ENCODE data around the gene CHAF1A. TPM values are rescaled to one million over a fixed set of nuclear protein-coding genes. Genes with fewer than 3 reads are reported as not detected.

Gene CHAF1A
- total and polyA plus RNA-seq, 4 donors: 1.0 to 20.8 (median 2.5) TPM

DNA sequence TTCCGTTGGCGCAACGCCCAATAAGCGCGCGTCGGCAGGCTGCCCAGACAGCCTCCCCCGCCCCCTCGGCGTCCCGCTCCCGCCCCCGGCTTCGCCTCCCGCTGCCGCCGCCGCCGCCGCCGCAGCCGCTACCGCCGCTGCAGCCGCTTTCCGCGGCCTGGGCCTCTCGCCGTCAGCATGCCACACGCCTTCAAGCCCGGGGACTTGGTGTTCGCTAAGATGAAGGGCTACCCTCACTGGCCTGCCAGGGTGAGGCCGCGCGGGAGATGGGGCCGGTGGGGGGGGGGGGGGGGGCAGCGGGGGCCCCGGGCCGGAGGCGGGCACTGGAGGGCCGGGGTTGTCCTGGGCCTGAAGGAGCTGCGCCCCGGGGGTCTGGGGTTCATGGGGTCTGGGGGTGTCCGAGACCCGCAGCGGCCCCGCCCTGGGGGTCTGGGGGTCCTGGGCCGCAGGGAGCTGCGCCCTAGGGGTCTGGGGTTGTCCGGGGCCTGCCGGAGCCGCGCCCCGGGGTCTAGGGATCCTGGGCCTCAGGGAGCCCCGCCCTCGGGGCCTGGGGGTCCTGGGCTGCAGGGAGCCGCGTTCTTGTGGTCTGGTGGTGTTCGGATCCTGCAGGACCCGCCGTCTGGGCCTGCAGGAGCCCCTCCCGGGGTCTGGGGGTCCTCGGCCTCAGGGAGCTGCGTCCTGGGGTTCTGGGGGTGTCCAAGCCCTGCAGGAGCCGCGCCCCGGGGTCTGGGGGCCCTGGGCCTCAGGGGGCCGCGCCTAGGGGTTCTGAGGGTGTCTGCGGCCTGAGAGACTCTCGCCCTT lies 69.9 kb downstream of the CHAF1A start, which contains the start of gene HDGFL2:
TSS of gene HDGFL2 (plus strand) at position 124 of the 801 bp plus-strand sequence. CDS start at position 178, 54 bp downstream.
- Histone ChIP-seq H3K36me3 (ENCODE audit: control insufficient read depth in 4 of 4, insufficient read depth in 3 of 4, low read depth in 1 of 4, low read length in 3 of 4) (peaks cover 5 to 10% (median 5%) of the 10 kb centered on the region in 4 donors), H3K4me3 (ENCODE audit: low read depth in 1 of 3, low read length in 3 of 3) (peak within 1 kb of the TSS; percentile 69 to 96 (median 71)), H3K9me3 (ENCODE audit: control insufficient read depth in 4 of 4, low read length in 3 of 4) (no peaks in the 10 kb centered on the region), H3K4me1 (ENCODE audit: control insufficient read depth in 4 of 4, insufficient read depth in 4 of 4, low read length in 3 of 4) (peaks cover 4 to 19% (median 12%) of the 10 kb centered on the region in 4 donors), H3K9ac (ENCODE audit: low read depth in 1 of 2, low read length in 2 of 2) (peak within 1 kb of the TSS; percentile 59 to 88), H3K27me3 (ENCODE audit: control insufficient read depth in 4 of 4, insufficient read depth in 4 of 4, low read length in 3 of 4) (no peaks in the 10 kb centered on the region), H3K27ac (ENCODE audit: low read depth in 1 of 2, low read length in 2 of 2) (peak within 1 kb of the TSS; percentile 77 to 85)
- DNase-seq (ENCODE audit: low spot score): no peak
- under 1% methylated on average over 71 of the region's 71 CpGs for WGBS
- TF ChIP-seq EGR1 (IDR thresholded peaks at IDR 0.05; ENCODE audit: low read depth in 2 of 2) (peak in 1 of 2 donors; percentile 72), RXRA (IDR thresholded peaks at IDR 0.05) (peak in 1 of 2 donors; percentile 2), NR2F2 (IDR thresholded peaks at IDR 0.05) (no peak)

DNA sequence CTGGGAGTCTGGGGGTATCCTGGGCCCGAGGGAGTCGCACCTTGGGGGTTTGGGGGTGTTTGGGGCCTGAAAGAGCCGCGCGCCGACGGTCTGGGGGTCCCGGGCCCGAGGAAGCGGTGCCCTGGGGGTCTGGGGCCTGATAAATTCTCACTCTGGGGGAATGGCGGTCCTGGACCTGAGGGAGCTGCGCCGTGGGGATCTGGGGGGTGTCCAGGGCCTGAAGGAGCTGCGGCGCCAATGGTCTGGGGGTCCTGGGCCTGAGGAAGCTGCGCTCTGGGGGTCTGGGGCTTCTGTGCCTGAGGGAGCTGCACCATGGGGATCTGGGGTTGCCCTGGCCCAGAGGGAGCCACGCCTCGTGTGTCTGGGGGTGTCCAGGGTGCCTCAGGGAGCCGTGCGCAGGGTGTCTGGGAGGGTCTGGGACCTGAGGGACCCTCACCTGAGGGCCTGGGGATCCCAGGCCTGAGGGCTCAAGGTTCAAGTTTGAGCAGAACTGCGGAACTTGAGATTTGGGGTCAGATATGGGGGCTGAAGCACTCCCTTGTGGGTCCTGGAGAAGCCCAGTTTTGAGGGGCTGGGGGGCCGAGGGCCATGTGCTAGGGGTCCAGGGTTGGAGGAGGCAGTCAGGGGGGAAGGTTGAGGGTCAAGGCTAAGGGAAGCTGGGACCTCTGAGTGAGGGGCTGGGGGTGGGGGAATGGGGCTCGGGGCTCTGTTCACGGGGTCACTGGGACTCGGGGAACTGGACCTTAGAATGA lies 70.7 kb downstream of the CHAF1A start:
- Histone ChIP-seq H3K36me3 (ENCODE audit: control insufficient read depth in 4 of 4, insufficient read depth in 3 of 4, low read depth in 1 of 4, low read length in 3 of 4) (peaks cover 5 to 11% (median 5%) of the 10 kb centered on the region in 4 donors), H3K9ac (ENCODE audit: low read depth in 1 of 2, low read length in 2 of 2) (peak overlapping the region in 1 of 2 donors; percentile 88), H3K9me3 (ENCODE audit: control insufficient read depth in 4 of 4, low read length in 3 of 4) (no peaks in the 10 kb centered on the region), H3K27ac (ENCODE audit: low read depth in 1 of 2, low read length in 2 of 2) (no peak overlapping the region), H3K27me3 (ENCODE audit: control insufficient read depth in 4 of 4, insufficient read depth in 4 of 4, low read length in 3 of 4) (no peaks in the 10 kb centered on the region), H3K4me3 (ENCODE audit: low read depth in 1 of 3, low read length in 3 of 3) (peak overlapping the region in 2 of 3 donors; percentile 68 to 96), H3K4me1 (ENCODE audit: control insufficient read depth in 4 of 4, insufficient read depth in 4 of 4, low read length in 3 of 4) (peaks cover 4 to 19% (median 12%) of the 10 kb centered on the region in 4 donors)
- DNase-seq (ENCODE audit: low spot score): no peak
- 34% methylated on average over 25 of the region's 25 CpGs for WGBS
- TF ChIP-seq, protein P1, sequence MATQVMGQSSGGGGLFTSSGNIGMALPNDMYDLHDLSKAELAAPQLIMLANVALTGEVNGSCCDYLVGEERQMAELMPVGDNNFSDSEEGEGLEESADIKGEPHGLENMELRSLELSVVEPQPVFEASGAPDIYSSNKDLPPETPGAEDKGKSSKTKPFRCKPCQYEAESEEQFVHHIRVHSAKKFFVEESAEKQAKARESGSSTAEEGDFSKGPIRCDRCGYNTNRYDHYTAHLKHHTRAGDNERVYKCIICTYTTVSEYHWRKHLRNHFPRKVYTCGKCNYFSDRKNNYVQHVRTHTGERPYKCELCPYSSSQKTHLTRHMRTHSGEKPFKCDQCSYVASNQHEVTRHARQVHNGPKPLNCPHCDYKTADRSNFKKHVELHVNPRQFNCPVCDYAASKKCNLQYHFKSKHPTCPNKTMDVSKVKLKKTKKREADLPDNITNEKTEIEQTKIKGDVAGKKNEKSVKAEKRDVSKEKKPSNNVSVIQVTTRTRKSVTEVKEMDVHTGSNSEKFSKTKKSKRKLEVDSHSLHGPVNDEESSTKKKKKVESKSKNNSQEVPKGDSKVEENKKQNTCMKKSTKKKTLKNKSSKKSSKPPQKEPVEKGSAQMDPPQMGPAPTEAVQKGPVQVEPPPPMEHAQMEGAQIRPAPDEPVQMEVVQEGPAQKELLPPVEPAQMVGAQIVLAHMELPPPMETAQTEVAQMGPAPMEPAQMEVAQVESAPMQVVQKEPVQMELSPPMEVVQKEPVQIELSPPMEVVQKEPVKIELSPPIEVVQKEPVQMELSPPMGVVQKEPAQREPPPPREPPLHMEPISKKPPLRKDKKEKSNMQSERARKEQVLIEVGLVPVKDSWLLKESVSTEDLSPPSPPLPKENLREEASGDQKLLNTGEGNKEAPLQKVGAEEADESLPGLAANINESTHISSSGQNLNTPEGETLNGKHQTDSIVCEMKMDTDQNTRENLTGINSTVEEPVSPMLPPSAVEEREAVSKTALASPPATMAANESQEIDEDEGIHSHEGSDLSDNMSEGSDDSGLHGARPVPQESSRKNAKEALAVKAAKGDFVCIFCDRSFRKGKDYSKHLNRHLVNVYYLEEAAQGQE (IDR thresholded peaks at IDR 0.05): no peak
- TF ChIP-seq FOXA2 (IDR thresholded peaks at IDR 0.05) (no peak), NR2F2 (IDR thresholded peaks at IDR 0.05) (no peak), HNF4A (conservative IDR thresholded peaks at IDR 0.05) (no peak), RAD21 (IDR thresholded peaks at IDR 0.05) (no peak), HNF4G (IDR thresholded peaks at IDR 0.05) (no peak), FOXA1 (IDR thresholded peaks at IDR 0.05) (no peak), RXRA (IDR thresholded peaks at IDR 0.05) (no peak), GABPA (IDR thresholded peaks at IDR 0.05 in 1 of 2, conservative IDR thresholded peaks at IDR 0.05 in 1 of 2) (no peak), EGR1 (IDR thresholded peaks at IDR 0.05; ENCODE audit: low read depth in 2 of 2) (no peak), SP1 (IDR thresholded peaks at IDR 0.05) (no peak), JUND (IDR thresholded peaks at IDR 0.05) (no peak), TAF1 (conservative IDR thresholded peaks at IDR 0.05) (no peak)
- TF ChIP-seq, protein P2, sequence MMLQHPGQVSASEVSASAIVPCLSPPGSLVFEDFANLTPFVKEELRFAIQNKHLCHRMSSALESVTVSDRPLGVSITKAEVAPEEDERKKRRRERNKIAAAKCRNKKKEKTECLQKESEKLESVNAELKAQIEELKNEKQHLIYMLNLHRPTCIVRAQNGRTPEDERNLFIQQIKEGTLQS (IDR thresholded peaks at IDR 0.05): no peak
- TF ChIP-seq, protein P3, sequence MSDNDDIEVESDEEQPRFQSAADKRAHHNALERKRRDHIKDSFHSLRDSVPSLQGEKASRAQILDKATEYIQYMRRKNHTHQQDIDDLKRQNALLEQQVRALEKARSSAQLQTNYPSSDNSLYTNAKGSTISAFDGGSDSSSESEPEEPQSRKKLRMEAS (IDR thresholded peaks at IDR 0.05): no peak
- TF ChIP-seq, protein P4, sequence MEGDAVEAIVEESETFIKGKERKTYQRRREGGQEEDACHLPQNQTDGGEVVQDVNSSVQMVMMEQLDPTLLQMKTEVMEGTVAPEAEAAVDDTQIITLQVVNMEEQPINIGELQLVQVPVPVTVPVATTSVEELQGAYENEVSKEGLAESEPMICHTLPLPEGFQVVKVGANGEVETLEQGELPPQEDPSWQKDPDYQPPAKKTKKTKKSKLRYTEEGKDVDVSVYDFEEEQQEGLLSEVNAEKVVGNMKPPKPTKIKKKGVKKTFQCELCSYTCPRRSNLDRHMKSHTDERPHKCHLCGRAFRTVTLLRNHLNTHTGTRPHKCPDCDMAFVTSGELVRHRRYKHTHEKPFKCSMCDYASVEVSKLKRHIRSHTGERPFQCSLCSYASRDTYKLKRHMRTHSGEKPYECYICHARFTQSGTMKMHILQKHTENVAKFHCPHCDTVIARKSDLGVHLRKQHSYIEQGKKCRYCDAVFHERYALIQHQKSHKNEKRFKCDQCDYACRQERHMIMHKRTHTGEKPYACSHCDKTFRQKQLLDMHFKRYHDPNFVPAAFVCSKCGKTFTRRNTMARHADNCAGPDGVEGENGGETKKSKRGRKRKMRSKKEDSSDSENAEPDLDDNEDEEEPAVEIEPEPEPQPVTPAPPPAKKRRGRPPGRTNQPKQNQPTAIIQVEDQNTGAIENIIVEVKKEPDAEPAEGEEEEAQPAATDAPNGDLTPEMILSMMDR (IDR thresholded peaks at IDR 0.05; ENCODE audit: low read depth, low read length, missing input control): no peak
- TF ChIP-seq, protein P5, sequence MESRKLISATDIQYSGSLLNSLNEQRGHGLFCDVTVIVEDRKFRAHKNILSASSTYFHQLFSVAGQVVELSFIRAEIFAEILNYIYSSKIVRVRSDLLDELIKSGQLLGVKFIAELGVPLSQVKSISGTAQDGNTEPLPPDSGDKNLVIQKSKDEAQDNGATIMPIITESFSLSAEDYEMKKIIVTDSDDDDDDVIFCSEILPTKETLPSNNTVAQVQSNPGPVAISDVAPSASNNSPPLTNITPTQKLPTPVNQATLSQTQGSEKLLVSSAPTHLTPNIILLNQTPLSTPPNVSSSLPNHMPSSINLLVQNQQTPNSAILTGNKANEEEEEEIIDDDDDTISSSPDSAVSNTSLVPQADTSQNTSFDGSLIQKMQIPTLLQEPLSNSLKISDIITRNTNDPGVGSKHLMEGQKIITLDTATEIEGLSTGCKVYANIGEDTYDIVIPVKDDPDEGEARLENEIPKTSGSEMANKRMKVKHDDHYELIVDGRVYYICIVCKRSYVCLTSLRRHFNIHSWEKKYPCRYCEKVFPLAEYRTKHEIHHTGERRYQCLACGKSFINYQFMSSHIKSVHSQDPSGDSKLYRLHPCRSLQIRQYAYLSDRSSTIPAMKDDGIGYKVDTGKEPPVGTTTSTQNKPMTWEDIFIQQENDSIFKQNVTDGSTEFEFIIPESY (IDR thresholded peaks at IDR 0.05): no peak
